Heart left ventricle (tissue), 16 donors: ENCODE results near the gene LTK. TPM values are rescaled to one million over a fixed set of nuclear protein-coding genes. Genes with fewer than 3 reads are reported as not detected.
A peak's percentile ranks its signal among the peaks of the same experiment; 100 is the strongest.

Experiments
- ATAC-seq, 4 donors: fragments of 200-7000 bp; cut with Tn5 transposase; one replicate each; pipeline ENCODE4 v1.9.1; 2020 to 2022; ENCODE audit warnings: moderate library complexity in 4 of 4, mild to moderate bottlenecking in 3 of 4, moderate number of reproducible peaks in 1 of 4
- DNase-seq, 5 donors: peaks; one replicate each; pipeline ENCODE4 v3.0.0-alpha.2; 2020
- H3K27ac ChIP-seq, 12 donors: fragments of 200-600 bp; sonication (generic) in 4 of 12; one replicate each; pipeline versions ENCODE4 v1.5.0 to v1.8.0; 2016 to 2022; ENCODE audit warnings: mild to moderate bottlenecking in 2 of 12
- H3K27me3 ChIP-seq, 9 donors: fragments of 200-600 bp; sonication (generic) in 2 of 9; one replicate each; pipeline versions ENCODE4 v1.5.1 to v1.8.0; 2016 to 2022; ENCODE audit warnings: mild to moderate bottlenecking in 3 of 9
- H3K36me3 ChIP-seq, 9 donors: fragments of 200-600 bp; sonication (generic) in 2 of 9; one replicate each; pipeline versions ENCODE4 v1.5.0 to v1.8.0; 2018 to 2022; ENCODE audit warnings: mild to moderate bottlenecking in 2 of 9
- H3K4me1 ChIP-seq, 12 donors: fragments of 200-600 bp; sonication (generic) in 4 of 12; one replicate each; pipeline versions ENCODE4 v1.5.0 to v1.8.0; 2016 to 2022; ENCODE audit warnings: mild to moderate bottlenecking in 3 of 12
- H3K4me3 ChIP-seq, 12 donors: fragments of 200-600 bp; sonication (generic) in 4 of 12; one replicate each; pipeline versions ENCODE4 v1.5.0 to v1.8.0; 2017 to 2022; ENCODE audit warnings: mild to moderate bottlenecking in 9 of 12, moderate library complexity in 4 of 12
- H3K9me3 ChIP-seq, 12 donors: fragments of 200-600 bp; sonication (generic) in 4 of 12; one replicate each; pipeline versions ENCODE4 v1.5.0 to v1.8.0; 2016 to 2022; ENCODE audit warnings: mild to moderate bottlenecking in 1 of 12
- POLR2A ChIP-seq, 2 donors: fragments of 450-650 bp; IDR thresholded peaks; one replicate each; pipeline ENCODE4 v1.6.1; 2017; ENCODE audit warnings: antibody characterized with exemption in 2 of 2, mild to moderate bottlenecking in 2 of 2, moderate library complexity in 2 of 2
- WGBS, 4 donors: extraction: QIAGEN DNeasy Blood & Tissue Kit in 2 of 4; methylation state at CpG; one replicate each; pipeline versions ENCODE4 v1.1.5 to v1.1.7; 2013 to 2018; 5-methylcytosine and 5-hydroxymethylcytosine counted together
- intact Hi-C, 10 donors: fragments of 100-400 bp; cut with DNase I; formaldehyde crosslinking; loops; one replicate each; pipeline versions ENCODE4 v1.11.1 to v1.14.2; 2022
- polyA plus RNA-seq, 2 donors: library from polyadenylated mRNA; stranded (reverse); fragments of 200-250 nt; gene quantifications; one replicate each; pipeline ENCODE4 v1.2.3, GENCODE V29; 2013
- total RNA-seq, 9 donors: library from RNA; depleted of rRNA in 2 of 9; stranded (reverse); fragments of >200 nt in 2 of 9; fragmentation: NEBNext Ultra II Directional in 3 of 9; extraction: Animal tissue kit (Norgen Biotek cat#: 25700) in 3 of 9; gene quantifications; one replicate each; pipeline versions ENCODE4 v1.1.0 to v1.2.4, GENCODE V29; 2016 to 2023
- TF ChIP-seq, protein P1 (sequence below), 12 donors: fragments of 200-600 bp; sonication (generic) in 4 of 12; IDR thresholded peaks; one replicate each; pipeline versions ENCODE4 v1.5.0 to v1.8.0; 2018 to 2022; ENCODE audit warnings: antibody characterized with exemption in 12 of 12, mild to moderate bottlenecking in 5 of 12
- donor health status: ischemic (EF 13 %, LVEDD 7.1; RV severe dilation, severe dysfunction).
- donor health status: healthy with polysubstance abuse.
- donor health status: DM: no; HTN: yes; CAD: no.
- donor health status: DM: no; HTN: no; CAD: no.
- donor health status: ischemic (EF 25% LVEDD 6.9; RV normal size, moderate dysfunction).
- donor health status: ischemic (EF 25% LVEDD 5.7; RV mildly dilated, moderate dysfunction).
- donor health status: healthy.
- donor health status: DM: yes; HTN: yes; CAD: no.
- donor health status: ischemic (EF 35%, LVEDD 5.7; RV mildly dilated, moderate dysfunction).
- donor health status: nonischemic (EF 11% LVEDD 7.7; RV severe dilation, severe dysfunction).
- donor health status: DM: yes; HTN: yes; CAD: no.
- donor health status: PGD.
- donor health status: ischemic (EF 29% LVEDD 5.4; RV normal size, mild dysfunction).
- donor health status: nonischemic (EF 23%, LVEDD 6.1; RV moderate dilation, normal function).

LTK gene
- total and polyA plus RNA-seq, 11 donors: 0.14 to 1.6 (median 0.36) TPM

DNA sequence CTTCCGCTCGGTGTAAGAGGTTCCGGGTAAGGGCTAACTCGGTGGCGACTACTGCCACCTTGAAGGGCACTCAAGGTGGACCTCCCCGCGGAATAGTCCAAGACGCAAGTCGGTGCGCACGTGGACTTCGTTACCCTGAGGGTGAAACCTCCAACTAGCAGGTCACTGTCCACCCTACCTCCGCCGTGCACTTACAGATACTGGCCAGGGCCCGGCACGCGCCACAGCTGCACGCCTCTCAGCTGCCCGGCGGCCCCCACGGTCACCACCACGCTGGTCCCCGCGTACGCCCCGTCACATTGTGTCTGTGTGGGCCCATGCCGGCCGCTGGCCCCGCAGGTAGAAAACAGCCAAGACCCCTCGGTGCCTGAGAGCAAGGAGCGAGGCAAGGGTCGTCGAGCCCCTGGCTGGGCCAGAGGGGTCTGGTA lies 1.1 kb downstream of the LTK start:
- Histone ChIP-seq H3K27ac (no peak overlapping the region), H3K27me3 (peaks cover 15 to 36% (median 28%) of the 10 kb centered on the region in 9 donors), H3K4me1 (peaks cover 0 to 32% (median 24%) of the 10 kb centered on the region in 12 donors), H3K9me3 (no peaks in the 10 kb centered on the region), H3K4me3 (peak overlapping the region; percentile 29 to 57 (median 43)), H3K36me3 (peaks cover 0 to 13% (median 2%) of the 10 kb centered on the region in 9 donors)
- ATAC-seq: peak in 2 of 4 donors; percentile 18 to 25
- DNase-seq: no peak
- WGBS, 4 donors: 6 to 11% (median 9%) methylated on average over 16 to 33 of the region's 33 CpGs
- TF ChIP-seq, protein P1, sequence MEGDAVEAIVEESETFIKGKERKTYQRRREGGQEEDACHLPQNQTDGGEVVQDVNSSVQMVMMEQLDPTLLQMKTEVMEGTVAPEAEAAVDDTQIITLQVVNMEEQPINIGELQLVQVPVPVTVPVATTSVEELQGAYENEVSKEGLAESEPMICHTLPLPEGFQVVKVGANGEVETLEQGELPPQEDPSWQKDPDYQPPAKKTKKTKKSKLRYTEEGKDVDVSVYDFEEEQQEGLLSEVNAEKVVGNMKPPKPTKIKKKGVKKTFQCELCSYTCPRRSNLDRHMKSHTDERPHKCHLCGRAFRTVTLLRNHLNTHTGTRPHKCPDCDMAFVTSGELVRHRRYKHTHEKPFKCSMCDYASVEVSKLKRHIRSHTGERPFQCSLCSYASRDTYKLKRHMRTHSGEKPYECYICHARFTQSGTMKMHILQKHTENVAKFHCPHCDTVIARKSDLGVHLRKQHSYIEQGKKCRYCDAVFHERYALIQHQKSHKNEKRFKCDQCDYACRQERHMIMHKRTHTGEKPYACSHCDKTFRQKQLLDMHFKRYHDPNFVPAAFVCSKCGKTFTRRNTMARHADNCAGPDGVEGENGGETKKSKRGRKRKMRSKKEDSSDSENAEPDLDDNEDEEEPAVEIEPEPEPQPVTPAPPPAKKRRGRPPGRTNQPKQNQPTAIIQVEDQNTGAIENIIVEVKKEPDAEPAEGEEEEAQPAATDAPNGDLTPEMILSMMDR (IDR thresholded peaks at IDR 0.05): no peak
- intact Hi-C loops: no loop called here

DNA sequence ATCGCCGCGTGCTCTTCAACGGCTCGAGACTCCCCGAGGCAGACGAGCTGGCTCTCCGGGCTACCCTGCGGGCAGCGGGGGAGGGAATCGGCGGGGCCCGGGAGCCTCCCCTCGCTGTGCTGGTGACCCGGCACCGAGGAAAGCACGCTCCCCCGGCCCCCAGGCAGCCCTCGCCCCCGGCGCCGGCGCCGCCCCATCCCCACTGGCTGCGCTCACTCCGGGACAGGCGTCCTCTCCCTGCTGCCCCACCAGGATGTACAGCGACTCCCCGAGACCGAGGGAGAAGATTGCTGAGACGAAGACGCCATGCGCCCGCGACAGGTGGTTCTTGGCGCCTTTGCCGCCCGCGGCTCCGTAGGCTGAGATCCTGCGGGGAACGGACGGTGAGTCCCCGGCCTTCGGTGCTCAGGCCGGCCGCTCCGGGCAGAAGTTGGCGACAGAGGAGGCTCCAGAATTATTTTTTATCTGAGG lies 1.7 kb downstream of the LTK start:
- 2 to 7% (median 2%) methylated on average over 18 to 49 of the region's 49 CpGs for WGBS, 4 donors
- intact Hi-C loops: no loop called here
- peak in 1 of 5 donors; percentile 48 for DNase-seq
- Histone ChIP-seq H3K36me3 (peaks cover 0 to 7% (median 0%) of the 10 kb centered on the region in 9 donors), H3K27me3 (peaks cover 15 to 36% (median 28%) of the 10 kb centered on the region in 9 donors), H3K27ac (no peak overlapping the region), H3K4me3 (peak overlapping the region in 11 of 12 donors; percentile 14 to 57 (median 44)), H3K9me3 (no peaks in the 10 kb centered on the region), H3K4me1 (peaks cover 0 to 32% (median 24%) of the 10 kb centered on the region in 12 donors)
- no peak for ATAC-seq
- no peak for TF ChIP-seq POLR2A (IDR thresholded peaks at IDR 0.05)
- TF ChIP-seq, protein P1 (IDR thresholded peaks at IDR 0.05): no peak

DNA sequence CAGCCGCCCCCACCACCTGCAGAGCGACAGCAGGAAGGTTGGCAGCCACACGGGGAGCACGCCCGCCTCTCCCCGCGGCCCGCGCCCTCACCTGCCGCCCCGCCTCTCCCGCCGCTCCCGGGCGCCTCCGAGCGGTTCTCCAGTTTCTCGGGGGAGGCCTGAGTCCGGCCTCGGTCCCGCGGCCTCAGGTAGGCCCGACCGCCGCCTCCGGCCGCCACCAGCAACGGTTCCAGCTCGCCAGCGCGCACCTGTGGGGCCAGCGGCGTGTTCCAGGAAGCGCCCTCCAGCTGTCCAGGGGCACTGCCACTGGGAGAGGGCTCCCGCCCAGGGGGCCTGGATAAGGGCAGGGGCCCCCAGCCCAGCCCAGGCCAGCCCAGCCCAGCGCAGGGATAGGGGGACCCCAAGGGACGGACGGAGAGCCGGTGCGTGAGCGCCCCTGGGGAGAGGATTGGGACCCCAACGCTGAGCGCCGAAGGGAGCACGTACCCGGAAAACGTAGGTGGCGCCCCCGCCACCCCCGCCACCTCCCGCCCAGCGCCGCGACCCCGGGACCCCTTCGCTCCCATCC lies 2.2 kb downstream of the LTK start:
- Histone ChIP-seq H3K27ac (no peak overlapping the region), H3K9me3 (no peaks in the 10 kb centered on the region), H3K36me3 (peaks cover 0 to 2% (median 0%) of the 10 kb centered on the region in 9 donors), H3K4me1 (peaks cover 0 to 32% (median 24%) of the 10 kb centered on the region in 12 donors), H3K4me3 (peak overlapping the region in 5 of 12 donors; percentile 31 to 56 (median 45)), H3K27me3 (peaks cover 15 to 36% (median 28%) of the 10 kb centered on the region in 9 donors)
- WGBS, 4 donors: 10 to 26% (median 15%) methylated on average over 7 to 56 of the region's 56 CpGs
- intact Hi-C loops: no loop called here
- TF ChIP-seq POLR2A (IDR thresholded peaks at IDR 0.05): no peak
- TF ChIP-seq, protein P1 (IDR thresholded peaks at IDR 0.05): no peak
- ATAC-seq (no peak), DNase-seq (peak in 1 of 5 donors; percentile 40)

DNA sequence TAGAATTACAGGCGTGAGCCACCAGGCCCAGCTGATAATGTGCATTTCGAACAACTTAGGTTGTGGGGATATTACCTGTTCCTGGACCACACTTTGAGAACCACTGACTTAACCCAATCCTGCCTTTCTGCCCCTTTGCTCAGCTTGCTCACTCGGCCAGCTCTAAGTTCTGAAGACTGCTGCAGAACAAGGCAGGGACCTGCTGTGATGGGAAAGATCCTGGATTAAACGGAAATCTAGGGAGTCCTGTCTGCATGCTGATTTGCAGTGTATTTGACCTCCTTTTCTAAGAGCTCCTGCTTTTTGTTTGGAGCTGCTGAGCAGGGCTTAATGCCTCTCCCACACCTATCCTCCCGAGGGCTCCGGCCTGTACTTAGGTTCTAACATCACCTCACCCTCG lies 2.9 kb downstream of the LTK start:
- DNase-seq (no peak), ATAC-seq (no peak)
- Histone ChIP-seq H3K27ac (no peak overlapping the region), H3K9me3 (no peaks in the 10 kb centered on the region), H3K4me1 (peaks cover 0 to 32% (median 24%) of the 10 kb centered on the region in 12 donors), H3K36me3 (no peaks in the 10 kb centered on the region), H3K4me3 (no peak overlapping the region), H3K27me3 (peaks cover 15 to 36% (median 28%) of the 10 kb centered on the region in 9 donors)
- TF ChIP-seq POLR2A (IDR thresholded peaks at IDR 0.05): no peak
- TF ChIP-seq, protein P1 (IDR thresholded peaks at IDR 0.05): no peak
- intact Hi-C loops: no loop called here
- WGBS, 4 donors: 85 to 89% (median 86%) methylated on average over 7 of the region's 7 CpGs
